DMS153 (cell line): ENCODE results near the gene WNT1.

Source experiments
- DNase-seq: peaks from one replicate; lab custom pipeline; 2025; lab: John Stamatoyannopoulos, UW

The WNT1 gene

DNA sequence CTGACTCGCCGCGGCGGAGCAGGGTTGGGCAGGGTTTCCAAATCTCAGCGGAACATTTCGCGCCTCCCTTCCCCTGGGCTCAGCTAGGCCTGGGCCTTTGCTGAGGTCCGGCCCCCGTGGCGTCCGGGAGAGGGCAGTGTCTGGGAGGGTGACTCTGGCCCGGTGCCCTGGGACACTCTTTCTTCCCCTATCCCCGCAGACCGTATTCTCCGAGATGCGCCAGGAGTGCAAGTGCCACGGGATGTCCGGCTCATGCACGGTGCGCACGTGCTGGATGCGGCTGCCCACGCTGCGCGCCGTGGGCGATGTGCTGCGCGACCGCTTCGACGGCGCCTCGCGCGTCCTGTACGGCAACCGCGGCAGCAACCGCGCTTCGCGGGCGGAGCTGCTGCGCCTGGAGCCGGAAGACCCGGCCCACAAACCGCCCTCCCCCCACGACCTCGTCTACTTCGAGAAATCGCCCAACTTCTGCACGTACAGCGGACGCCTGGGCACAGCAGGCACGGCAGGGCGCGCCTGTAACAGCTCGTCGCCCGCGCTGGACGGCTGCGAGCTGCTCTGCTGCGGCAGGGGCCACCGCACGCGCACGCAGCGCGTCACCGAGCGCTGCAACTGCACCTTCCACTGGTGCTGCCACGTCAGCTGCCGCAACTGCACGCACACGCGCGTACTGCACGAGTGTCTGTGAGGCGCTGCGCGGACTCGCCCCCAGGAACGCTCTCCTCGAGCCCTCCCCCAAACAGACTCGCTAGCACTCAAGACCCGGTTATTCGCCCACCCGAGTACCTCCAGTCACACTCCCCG, 3.0 kb downstream of the WNT1 start:
- DNase-seq, result no peak

DNA sequence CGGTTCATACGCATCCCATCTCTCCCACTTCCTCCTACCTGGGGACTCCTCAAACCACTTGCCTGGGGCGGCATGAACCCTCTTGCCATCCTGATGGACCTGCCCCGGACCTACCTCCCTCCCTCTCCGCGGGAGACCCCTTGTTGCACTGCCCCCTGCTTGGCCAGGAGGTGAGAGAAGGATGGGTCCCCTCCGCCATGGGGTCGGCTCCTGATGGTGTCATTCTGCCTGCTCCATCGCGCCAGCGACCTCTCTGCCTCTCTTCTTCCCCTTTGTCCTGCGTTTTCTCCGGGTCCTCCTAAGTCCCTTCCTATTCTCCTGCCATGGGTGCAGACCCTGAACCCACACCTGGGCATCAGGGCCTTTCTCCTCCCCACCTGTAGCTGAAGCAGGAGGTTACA, 3.6 kb downstream of the WNT1 start:
- DNase-seq, result no peak

DNA sequence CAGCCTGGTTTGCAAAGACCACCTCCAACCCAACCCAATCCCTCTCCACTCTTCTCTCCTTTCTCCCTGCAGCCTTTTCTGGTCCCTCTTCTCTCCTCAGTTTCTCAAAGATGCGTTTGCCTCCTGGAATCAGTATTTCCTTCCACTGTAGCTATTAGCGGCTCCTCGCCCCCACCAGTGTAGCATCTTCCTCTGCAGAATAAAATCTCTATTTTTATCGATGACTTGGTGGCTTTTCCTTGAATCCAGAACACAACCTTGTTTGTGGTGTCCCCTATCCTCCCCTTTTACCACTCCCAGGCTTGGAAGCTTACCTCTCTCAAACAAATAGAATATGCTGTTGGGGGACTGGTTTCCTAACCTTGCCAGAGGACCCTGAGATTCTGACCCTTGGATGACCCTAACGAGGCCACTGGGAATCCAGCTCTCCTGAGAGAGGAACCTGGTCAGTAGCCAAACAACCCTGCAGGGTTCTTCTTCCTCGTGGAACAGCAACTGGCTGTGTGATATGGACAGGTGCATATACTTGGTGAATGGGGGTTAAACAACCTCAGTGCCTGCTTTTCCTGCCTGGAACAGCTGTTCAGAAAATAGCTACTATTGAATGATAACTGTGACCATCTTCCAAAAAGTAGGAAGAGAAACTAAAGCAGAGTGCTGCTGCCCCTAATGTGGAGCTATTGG, 4.4 kb downstream of the WNT1 start:
- DNase-seq, result no peak

DNA sequence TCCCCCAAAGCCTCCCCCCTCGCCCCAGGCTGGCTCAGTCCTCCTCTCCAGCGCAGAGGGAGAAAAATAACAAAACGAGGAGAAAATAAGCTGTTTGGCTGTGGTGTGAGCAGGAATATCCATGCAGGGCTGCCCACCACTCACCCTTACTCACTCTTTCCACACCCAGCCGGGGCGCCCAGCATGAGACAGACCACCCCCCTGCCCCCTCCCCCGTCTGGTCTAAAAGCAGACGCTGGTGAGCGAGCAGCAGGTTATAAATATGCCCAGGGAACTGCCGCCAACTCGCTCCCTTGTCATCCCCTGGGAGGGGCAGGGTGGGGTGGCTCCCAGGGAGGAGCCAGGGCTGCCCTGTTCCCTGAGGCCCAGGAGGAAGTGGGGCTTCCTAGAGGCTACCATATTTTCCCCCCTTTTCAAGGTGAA, 7.4 kb downstream of the WNT1 start:
- no peak for DNase-seq

DNA sequence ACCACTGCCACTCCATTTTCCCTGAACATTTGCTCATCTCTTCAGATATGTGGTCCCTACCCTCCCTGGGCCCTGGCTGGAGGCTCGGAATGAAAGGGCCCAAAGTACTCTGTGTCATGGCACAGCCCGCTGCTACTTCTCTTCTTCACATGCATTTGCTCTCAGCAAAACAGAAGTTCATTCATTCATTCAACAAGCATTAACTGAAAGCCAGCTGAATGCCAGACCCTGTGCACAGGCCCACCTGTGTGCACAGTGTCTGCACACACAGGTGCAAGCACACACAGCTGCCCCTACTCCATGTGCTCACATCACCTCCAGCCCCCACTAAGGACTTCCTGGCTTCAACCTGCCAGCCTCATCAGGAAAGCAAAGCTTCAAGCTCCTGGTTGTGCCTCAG, 7.8 kb downstream of the WNT1 start:
- no peak for DNase-seq

DNA sequence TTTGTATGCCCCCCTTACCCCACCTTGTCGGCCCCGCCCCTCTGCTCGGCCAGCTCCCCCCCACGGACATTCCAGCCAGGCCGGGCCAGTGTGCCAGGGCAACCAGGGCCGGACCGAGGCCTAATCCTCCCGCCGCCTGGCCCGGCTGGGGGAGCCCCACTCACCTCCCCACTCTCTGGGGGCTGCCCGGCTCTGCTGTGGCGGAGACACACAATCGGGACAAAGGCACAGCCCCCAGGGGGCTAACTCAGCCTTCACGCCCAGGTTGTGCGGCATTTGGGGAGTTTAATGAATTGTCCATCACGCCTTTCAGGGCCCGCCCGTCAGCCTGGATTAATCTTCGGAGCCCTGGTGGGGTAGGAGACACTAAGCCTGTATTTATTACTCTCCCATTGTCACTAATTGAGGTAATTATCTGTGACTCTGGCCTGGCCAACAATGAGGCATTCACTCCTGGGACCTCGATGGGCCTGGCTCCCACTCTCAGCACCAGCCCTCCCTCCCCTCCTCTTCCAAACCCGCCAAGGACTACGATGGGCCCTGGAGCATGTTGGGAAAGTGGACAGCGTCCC, 8.7 kb downstream of the WNT1 start:
- DNase-seq, result no peak

DNA sequence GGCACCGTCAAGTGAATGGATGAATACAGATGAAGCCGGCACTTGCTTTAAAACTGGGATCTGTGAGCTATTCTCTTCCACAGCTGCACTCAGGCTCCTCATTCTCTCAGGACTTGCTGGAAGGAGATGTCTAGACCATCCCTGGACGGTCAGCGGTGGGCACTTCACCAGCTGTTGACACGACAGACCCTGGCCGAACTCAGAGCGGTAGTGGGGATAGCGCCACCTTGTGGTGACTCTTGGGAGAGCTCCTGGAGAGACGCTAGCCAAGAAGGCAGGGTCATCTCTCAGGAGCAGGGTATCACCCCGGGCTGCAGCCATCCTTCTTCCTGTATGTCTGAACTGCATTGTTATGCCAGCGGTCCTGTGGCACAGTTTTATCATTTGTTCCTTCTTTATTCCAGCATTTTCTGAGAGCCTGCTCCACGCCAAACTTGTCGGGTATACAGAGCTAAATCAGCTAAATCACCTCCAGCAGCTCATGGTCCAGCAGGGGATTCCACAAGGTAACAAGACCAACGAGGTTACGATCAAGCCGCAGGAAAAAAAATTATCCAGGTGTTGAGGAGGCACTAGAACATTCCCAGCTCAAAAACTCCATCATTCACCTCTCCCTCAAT, 10.0 kb downstream of the WNT1 start:
- peak; percentile 21 for DNase-seq

DNA sequence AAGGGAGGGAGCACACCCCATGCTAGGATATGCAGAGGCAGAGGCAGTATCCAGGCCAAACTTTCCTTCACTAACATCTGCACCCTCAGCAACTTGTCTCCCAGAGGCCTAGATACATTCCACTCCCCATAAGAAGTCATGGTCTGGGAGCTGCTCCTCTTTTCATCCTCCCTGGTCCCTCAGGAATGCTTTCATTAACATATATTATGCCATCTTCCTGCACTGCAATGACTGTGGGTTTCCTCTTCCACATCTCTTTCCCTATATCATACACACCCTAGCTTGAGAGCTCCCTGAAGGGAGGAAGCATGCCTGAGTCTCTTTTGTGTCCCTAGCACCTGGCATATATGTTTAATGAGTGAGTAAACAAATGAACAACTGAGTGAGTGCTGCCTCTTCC, 12.4 kb downstream of the WNT1 start:
- DNase-seq, result no peak

DNA sequence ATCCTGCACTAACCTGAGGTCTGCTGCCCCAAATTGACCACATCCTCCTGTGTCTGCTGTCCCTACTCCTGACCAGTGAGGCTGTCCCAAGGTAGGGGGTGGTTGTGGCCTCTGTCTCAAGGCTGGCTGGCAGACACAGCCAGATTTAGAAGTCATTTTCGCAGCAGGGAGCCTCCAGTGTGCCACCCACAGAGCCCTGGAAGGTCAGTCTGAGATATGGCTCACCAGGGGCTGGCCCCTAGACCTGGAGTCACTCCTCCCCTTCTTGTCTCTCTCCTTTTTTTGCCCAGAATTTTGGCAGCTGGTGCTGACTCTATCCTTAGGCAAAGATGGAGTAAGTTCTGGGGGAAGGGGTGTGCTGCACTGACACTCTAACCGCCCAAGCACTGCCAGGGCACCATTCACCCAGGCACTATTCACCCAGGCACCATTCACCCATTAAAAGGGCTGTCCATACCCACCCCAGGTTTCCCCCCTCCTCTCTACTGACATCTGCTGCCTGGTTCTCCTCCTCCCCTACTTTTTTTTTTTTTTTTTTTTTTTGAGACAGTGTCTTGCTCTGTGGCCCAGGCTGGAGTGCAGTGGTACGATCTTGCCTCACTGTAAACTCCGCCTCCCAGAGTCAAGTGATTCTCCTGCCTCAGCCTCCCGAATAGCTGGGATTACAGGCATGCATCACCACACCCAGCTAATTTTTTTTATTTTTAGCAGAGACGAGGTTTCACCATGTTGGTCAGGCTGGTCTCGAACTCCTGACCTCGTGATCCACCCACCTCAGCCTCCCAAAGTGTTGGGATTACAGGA, 13.3 kb downstream of the WNT1 start:
- DNase-seq, result no peak

DNA sequence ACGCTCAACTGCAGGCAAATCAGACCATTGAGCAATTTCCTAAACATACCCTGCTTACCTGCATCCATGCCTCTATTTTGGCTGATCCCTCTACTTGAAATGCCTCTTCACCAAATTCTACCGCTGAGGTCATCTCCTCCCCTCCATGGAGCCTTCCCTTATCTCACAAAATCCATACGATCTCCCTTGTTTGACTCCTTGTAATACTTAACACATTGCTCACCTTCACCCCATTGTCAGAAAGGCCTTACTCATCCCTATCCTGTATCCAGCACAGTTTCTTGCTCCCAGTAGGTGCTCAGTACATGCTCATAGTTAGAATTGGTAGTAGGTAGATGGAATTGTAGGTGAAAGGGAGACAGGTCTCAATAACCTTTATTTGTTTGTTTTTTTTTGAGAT, 15.7 kb downstream of the WNT1 start:
- no peak for DNase-seq

DNA sequence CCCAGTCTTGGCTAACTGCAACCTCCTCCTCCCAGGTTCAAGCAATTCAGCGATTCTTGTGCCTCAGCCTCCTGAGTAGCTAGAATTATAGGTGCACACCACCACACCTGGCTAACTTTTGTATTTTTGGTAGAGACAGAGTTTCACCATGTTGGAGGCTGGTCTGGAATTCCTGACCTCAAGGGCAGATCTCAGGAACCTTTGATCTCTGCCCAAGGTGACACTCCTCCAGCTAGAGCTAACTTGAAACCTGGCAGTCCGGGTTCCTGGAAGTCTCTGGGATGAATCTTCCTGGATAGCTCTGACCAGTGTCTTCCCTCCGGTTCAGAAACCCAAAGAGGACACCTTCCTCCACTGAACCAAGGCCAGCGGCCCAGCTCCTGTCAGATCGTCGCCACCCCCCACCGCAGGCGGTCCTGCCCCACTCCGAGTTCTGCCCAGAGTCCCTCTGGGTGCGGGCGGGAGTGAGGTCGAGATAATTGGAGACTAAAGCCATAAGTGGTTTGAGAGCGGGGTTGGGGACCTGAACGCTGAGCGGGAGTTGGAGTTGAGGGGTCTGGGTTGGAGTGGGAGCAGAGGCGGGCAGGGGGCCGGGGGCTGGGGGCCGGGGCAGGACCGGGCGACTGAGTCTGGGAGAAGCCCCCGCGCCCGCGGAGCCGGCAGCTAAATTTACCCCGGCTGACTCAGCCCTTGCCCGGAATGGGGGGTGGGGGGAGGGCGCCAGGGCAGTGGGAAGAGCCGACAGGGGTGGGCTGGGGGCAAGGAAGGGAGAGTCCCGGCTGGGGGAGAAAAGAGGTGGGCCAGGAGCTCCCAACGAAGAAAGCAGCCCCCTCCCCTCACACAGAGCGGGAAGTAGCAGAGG, 16.3 kb downstream of the WNT1 start:
- no peak for DNase-seq

DNA sequence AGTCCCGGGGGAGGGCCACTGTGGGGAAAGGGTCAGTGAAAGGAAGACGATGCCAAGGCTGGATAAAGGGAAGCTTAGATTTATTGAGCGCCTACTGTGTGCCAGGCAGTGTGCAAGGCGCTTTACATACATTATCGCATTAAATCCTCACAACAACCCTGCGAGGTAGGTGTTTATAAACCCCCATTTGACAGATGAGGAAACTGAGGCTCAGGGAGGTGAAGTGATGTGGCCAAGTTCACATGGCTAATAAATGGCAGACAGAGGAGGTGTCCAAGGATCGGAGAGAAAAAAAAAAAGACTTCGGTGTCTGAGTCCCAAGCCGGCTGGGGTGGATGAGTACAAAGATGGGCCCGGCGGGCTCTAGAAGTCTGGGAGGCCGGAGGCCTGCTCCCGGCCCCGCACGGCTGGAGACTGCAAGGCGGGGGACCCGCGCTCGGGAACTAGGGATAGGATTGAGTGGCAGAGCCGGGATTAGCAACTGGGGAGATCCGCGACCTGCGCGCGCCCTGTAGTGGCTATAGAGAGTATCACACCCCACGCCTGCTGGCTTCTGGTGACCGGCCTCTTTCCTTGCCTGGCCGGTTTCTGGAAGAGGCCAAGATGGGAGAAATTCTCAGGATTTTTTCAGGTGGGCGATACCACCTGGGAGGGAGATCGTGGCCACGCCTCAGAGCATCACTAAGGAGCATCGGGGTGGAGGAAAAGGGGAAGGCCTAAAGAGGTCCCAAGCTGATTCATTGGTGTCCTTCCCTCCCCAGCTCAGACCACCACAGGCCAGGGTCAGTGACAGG, 17.2 kb downstream of the WNT1 start:
- peak; percentile 31 for DNase-seq

DNA sequence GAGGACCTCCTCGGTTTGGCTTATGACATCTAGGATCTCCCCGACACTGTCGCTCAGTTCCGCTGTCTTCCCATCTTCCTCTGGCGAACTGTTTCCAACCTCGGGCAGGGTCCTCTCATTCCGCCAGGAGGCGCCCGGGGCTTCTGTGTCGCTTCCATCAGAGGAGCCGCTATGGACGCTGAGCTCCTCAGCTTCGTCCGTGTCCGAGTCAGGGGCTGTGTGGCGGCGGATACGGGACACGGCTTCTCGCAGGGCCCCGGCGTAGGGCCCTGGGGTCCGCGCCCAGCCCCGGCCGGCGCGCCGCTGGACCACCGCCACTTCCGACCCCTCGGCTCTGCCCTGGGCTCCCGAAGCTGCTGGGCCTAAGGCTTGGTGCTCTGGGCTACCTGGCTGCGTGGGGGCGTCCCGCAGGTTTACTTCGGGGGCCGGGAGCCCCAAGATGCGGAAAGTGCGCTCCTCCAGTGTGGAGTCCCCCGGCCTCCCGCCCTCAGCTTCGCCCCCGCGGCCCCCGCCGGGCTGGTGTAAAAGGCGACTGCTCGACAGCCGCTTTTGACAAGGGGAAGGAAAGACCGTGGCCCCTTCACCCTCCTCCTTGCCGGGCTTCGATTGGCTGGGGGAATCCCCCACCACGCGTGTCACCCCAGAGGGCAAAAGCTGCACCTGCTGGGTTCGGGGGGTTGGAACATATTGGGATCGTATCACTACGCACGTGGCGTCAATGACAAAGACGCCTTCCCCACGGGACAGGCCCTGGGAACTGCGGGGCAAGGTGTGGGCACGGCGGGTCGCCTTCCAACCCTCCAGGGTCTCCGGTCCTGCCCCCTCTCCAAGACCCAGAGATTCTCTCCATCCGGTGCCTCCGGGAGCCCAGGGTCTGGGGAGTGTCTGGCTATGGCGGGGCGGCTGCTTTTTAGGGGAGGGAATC, 18.9 kb downstream of the WNT1 start:
- DNase-seq, result peak; percentile 47

DNA sequence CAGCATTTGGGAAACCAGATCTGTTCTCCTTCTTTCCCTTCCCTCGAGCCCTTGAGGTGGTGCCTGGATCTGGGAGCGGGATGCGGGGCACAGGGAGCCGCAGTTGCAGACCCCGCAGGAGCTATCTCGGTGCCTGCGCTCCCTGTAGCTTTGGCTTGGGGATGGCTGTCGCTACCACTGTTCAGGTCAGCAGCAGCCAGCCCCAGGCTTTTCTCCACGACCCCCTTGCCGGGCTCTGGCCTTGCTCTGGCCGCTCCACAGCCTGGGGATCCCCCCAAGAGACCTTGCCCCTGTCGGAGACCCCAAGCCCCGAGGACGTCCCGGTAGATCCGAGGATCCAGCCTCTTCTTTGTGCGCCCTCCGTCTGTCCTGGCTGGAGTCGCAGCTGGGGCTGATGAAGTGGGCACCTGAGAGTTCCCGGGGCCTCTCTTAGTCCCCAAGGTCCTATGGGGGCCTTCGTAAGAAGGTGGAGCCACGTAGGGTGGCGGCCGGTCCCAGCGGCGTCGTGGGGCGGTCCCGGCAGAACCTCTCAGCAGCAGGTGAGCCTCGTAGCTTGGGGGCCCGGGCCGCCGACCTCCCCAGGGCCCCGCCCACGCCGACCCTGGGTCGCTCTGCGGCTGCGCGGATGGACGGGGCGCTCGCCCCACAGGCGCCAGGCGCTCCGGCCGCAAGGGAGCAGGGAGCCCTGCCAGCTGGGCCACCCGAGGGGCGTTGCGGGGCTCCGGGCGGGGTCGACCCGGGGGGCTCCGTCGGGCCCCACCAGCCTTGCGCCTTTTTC, 19.8 kb downstream of the WNT1 start:
- no peak for DNase-seq

DNA sequence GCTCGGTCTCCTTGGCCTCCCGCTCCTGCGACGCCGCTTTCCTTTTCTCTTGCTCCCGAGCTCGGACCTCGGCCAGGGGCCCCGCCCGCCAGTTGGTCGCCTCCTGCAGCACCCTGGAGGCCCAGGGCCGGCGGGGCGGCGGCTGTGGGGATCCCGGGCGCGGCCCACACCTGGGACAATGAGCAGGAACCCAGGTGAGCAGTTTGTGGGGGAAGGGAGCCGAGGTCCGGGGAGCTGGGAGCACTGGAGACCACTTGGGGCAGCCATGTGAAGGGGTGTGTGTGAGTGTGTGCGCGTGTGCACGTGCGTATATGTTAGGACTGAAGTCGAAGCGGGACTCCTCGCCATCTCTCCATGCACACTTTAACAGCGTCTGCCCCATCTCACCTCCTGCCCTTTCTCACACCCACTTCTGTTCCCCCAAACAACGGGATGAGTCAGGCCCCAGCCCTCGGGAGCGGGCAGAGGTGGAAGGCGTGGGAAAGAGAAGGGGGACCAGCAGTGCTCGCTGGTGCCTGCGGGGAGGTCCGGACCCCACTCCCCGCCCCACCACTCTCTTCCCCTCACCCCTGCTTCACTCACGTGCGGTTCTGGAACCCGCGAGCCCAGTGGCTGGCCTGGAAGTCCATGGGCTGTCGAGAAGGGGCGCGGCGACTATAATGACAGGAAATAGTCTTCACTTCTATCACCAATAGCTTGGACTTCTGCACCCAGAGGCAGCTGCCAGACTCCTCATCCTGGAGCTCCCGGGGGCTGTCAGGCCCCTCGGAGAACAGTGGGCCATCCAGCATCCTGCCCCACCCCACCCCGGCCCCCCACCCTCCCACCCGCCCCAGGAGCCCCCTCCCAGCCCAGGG, 20.6 kb downstream of the WNT1 start:
- DNase-seq, result no peak

DNA sequence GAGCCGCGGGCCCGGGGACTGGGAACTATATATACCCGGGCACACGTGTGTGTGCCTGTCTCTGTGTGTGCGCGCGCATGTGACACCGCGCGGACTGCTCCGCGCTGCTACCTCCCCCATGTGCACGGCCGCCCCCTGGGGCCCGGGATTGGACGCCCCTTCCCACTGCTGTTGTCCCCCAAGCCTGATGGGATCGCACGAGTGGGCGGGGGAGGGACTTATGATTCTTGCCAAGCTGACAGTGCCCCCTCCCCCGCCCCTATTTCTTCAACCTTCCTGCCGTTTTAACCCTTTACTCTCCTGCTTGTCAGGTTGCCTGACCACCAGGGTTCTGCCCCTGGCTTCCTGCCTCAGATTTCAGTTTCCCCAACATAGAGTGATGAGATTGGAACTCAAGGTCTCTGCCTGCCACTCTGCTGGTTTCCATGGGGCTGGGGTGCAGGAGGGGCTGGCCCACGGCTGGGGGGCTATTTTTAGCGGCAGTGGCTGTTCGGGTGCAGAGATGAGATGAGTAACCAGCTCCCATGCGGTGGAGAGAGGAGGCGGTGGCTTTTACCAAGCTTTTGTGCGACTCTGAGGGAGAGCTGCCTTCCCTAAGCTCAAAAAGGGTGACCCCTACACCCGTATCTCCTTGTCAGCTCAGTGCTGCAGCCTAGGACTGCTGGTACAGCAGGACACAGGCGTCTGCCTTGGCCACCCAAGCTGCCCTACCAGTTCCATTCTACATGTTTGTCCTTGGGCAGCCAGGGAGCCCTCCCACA, 21.4 kb downstream of the WNT1 start, which contains the start of gene DDN:
DDN (minus strand) TSS at position 5 of the 761 bp plus-strand sequence. CDS start 88 bp downstream, outside the sequence.
- DNase-seq, result no peak
